OCI-LY7 (cell line): ENCODE results near the gene PRDM13.

ENCODE experiments used
- CTCF ChIP-seq: fragments of 200-600 bp; sonication (generic); conservative IDR thresholded peaks from 2 replicates; pipeline ENCODE4 v1.5.1; 2014; ENCODE audit warnings: mild to moderate bottlenecking, antibody characterized with exemption, low read length, moderate library complexity, mixed read lengths
- EZH2phosphoT487 ChIP-seq: fragments of 200-600 bp; sonication (generic); IDR thresholded peaks from 2 replicates; pipeline ENCODE4 v1.6.1; 2018; ENCODE audit warnings: low read depth, borderline replicate concordance, mild to moderate bottlenecking, mixed run types, antibody characterized with exemption, low read length, moderate library complexity, mixed read lengths

GRCh38 chr6:99608059-99608885 lies 1.6 kb downstream of the PRDM13 start:
- TF ChIP-seq CTCF = no peak
- TF ChIP-seq EZH2phosphoT487 = no peak
